ENCODE measurements around the gene NTN1. TPM values are rescaled to one million over a fixed set of nuclear protein-coding genes. Genes with fewer than 3 reads are reported as not detected.

Gene NTN1
- total RNA-seq, 1 experiment from 2014 or later, result 4.2 TPM

DNA sequence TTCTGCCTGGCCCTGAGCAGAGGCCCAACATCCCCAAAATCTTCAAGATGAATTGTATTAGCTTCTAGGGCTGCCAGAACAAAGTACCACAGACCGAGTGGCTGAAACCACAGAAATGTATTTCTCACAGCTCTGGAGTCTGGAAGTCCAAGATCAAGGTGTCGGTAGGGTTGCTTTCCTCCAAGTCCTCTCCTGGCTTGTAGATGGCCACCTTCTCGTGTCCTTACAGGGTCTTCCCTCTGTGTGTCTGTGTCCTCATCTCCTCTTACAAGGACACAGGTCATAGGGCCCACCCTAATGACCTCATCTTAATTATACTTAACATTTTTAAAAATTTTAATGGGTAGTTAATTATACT, 215.7 kb downstream of the NTN1 start:
- no peaks in the 10 kb centered on the region for H3K36me3 ChIP-seq (ENCODE audit: control insufficient read depth in 1 of 2, insufficient read depth in 2 of 2, low read length in 2 of 2)
- DNase-seq (ENCODE audit: low read depth, low spot score) (no peak), ATAC-seq (no peak)
- no peak overlapping the region for H3K27ac ChIP-seq (ENCODE audit: low read depth, low read length)
- H3K4me2 ChIP-seq (ENCODE audit: low read length), result no peak overlapping the region
- H3K9ac ChIP-seq (ENCODE audit: low read length), result no peak overlapping the region
- H4K20me1 ChIP-seq (ENCODE audit: insufficient read depth), result no peaks in the 10 kb centered on the region
- H3K9me2 ChIP-seq (ENCODE audit: insufficient read depth), result no peaks in the 10 kb centered on the region
- no peaks in the 10 kb centered on the region for H3K27me3 ChIP-seq (ENCODE audit: insufficient read depth, low read length)
- ChIA-PET CTCF (no interaction called here), RAD21 (ENCODE audit: low non-redundant PET in 1 of 2, low total read pairs in 2 of 2, uncharacterized antibody in 2 of 2, unreplicated experiment in 2 of 2) (no interaction called here), POLR2A (no interaction called here)
- peaks cover 13 to 16% of the 10 kb centered on the region in 2 experiments for H3K4me1 ChIP-seq (ENCODE audit: control insufficient read depth in 1 of 2, insufficient read depth in 2 of 2, low read length in 2 of 2)
- H3K4me3 ChIP-seq (replicated peaks in 1 of 2; ENCODE audit: low read depth in 1 of 2, low read length in 2 of 2), result no peak overlapping the region
- H3K79me2 ChIP-seq (ENCODE audit: insufficient read depth, low read length), result no peaks in the 10 kb centered on the region
- H2AFZ ChIP-seq (ENCODE audit: low read depth, low read length, poor library complexity, severe bottlenecking), result no peak overlapping the region
- TF ChIP-seq, protein P1, sequence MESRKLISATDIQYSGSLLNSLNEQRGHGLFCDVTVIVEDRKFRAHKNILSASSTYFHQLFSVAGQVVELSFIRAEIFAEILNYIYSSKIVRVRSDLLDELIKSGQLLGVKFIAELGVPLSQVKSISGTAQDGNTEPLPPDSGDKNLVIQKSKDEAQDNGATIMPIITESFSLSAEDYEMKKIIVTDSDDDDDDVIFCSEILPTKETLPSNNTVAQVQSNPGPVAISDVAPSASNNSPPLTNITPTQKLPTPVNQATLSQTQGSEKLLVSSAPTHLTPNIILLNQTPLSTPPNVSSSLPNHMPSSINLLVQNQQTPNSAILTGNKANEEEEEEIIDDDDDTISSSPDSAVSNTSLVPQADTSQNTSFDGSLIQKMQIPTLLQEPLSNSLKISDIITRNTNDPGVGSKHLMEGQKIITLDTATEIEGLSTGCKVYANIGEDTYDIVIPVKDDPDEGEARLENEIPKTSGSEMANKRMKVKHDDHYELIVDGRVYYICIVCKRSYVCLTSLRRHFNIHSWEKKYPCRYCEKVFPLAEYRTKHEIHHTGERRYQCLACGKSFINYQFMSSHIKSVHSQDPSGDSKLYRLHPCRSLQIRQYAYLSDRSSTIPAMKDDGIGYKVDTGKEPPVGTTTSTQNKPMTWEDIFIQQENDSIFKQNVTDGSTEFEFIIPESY (IDR thresholded peaks at IDR 0.05; ENCODE audit: extremely low read depth, insufficient replicate concordance, low read length), result no peak
- TF ChIP-seq ELF1 (IDR thresholded peaks at IDR 0.05; ENCODE audit: borderline replicate concordance, low read depth) (no peak), POLR2AphosphoS5 (IDR thresholded peaks at IDR 0.05; ENCODE audit: low read depth, low read length) (no peak), EZH2 (IDR thresholded peaks at IDR 0.05) (no peak), SIN3A (IDR thresholded peaks at IDR 0.05; ENCODE audit: low read depth) (no peak), FOSL1 (IDR thresholded peaks at IDR 0.05; ENCODE audit: low read depth) (no peak), YY1 (IDR thresholded peaks at IDR 0.05; ENCODE audit: extremely low read depth, insufficient replicate concordance, low read depth, low read length) (no peak), JUND (IDR thresholded peaks at IDR 0.05) (no peak), ZFX (IDR thresholded peaks at IDR 0.05) (no peak), TCF7L2 (IDR thresholded peaks at IDR 0.05; ENCODE audit: borderline replicate concordance, extremely low read depth, insufficient read depth, insufficient read length) (no peak), POLR2A (IDR thresholded peaks at IDR 0.05; ENCODE audit: borderline replicate concordance, extremely low read depth, insufficient read depth, insufficient read length) (no peak), RAD21 (IDR thresholded peaks at IDR 0.05; ENCODE audit: low read depth) (no peak), SP1 (IDR thresholded peaks at IDR 0.05; ENCODE audit: low read depth) (no peak), EZH2phosphoT487 (IDR thresholded peaks at IDR 0.05; ENCODE audit: borderline replicate concordance) (no peak), SRF (IDR thresholded peaks at IDR 0.05; ENCODE audit: low read depth) (no peak)
- TF ChIP-seq, protein P2, sequence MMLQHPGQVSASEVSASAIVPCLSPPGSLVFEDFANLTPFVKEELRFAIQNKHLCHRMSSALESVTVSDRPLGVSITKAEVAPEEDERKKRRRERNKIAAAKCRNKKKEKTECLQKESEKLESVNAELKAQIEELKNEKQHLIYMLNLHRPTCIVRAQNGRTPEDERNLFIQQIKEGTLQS (IDR thresholded peaks at IDR 0.05), result no peak
- TF ChIP-seq, protein P3, sequence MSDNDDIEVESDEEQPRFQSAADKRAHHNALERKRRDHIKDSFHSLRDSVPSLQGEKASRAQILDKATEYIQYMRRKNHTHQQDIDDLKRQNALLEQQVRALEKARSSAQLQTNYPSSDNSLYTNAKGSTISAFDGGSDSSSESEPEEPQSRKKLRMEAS (IDR thresholded peaks at IDR 0.05), result no peak
- TF ChIP-seq, protein P4, sequence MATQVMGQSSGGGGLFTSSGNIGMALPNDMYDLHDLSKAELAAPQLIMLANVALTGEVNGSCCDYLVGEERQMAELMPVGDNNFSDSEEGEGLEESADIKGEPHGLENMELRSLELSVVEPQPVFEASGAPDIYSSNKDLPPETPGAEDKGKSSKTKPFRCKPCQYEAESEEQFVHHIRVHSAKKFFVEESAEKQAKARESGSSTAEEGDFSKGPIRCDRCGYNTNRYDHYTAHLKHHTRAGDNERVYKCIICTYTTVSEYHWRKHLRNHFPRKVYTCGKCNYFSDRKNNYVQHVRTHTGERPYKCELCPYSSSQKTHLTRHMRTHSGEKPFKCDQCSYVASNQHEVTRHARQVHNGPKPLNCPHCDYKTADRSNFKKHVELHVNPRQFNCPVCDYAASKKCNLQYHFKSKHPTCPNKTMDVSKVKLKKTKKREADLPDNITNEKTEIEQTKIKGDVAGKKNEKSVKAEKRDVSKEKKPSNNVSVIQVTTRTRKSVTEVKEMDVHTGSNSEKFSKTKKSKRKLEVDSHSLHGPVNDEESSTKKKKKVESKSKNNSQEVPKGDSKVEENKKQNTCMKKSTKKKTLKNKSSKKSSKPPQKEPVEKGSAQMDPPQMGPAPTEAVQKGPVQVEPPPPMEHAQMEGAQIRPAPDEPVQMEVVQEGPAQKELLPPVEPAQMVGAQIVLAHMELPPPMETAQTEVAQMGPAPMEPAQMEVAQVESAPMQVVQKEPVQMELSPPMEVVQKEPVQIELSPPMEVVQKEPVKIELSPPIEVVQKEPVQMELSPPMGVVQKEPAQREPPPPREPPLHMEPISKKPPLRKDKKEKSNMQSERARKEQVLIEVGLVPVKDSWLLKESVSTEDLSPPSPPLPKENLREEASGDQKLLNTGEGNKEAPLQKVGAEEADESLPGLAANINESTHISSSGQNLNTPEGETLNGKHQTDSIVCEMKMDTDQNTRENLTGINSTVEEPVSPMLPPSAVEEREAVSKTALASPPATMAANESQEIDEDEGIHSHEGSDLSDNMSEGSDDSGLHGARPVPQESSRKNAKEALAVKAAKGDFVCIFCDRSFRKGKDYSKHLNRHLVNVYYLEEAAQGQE (IDR thresholded peaks at IDR 0.05; ENCODE audit: low read depth), result no peak
- intact Hi-C loops (cut with micrococcal nuclease), result no loop called here
- H3K9me3 ChIP-seq (ENCODE audit: control insufficient read depth in 1 of 2, insufficient read depth in 1 of 2, low read depth in 1 of 2, low read length in 2 of 2), result no peaks in the 10 kb centered on the region
- no TSS peak for BruUV-seq (replicated peaks)

All from HCT116 (cell line).